ENCODE results near the gene FAU. TPM values are rescaled to one million over a fixed set of nuclear protein-coding genes. Genes with fewer than 3 reads are reported as not detected.
A peak's percentile ranks its signal among the peaks of the same experiment; 100 is the strongest.

The FAU gene
- total and polyA plus RNA-seq, 2 of the 13 experiments (the other 11 are each of a cell fraction or from before 2014, with no cell fraction given), result 374 to 869 TPM

DNA sequence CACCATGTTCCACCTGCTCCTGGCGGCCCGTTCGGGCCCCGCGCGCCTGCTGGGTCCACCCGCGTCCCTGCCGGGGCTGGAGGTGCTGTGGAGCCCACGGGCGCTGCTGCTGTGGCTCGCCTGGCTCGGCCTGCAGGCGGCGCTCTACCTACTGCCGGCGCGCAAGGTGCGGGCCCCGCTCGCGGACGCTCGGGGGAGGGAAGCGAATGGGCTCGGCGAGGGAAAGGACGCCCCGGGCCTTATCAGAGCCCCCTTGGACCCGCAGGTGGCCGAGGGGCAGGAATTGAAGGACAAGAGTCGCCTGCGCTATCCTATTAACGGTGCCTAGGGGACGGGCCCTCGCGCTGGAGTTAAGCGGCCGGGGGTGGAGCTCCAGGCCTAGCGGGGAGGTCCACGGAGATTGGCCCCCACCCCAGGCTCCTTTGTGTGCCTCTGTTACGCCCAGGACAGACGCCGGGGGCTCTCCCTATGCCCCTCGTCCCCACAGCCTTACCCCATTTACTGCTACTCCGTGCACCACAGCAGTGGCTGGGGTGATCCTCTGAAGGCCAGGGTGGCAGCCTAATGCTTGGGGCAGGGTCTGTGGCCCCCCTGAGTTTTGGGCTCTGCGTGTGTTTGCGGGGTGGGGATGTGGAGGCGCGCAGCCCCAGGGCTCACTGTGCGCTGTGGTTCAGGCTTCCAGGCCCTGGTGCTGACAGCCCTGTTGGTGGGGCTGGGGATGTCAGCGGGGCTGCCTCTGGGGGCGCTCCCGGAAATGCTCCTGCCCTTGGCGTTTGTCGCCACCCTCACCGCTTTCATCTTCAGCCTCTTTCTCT is 9.2 kb downstream of the FAU start (continued):
- TF ChIP-seq, protein P1, sequence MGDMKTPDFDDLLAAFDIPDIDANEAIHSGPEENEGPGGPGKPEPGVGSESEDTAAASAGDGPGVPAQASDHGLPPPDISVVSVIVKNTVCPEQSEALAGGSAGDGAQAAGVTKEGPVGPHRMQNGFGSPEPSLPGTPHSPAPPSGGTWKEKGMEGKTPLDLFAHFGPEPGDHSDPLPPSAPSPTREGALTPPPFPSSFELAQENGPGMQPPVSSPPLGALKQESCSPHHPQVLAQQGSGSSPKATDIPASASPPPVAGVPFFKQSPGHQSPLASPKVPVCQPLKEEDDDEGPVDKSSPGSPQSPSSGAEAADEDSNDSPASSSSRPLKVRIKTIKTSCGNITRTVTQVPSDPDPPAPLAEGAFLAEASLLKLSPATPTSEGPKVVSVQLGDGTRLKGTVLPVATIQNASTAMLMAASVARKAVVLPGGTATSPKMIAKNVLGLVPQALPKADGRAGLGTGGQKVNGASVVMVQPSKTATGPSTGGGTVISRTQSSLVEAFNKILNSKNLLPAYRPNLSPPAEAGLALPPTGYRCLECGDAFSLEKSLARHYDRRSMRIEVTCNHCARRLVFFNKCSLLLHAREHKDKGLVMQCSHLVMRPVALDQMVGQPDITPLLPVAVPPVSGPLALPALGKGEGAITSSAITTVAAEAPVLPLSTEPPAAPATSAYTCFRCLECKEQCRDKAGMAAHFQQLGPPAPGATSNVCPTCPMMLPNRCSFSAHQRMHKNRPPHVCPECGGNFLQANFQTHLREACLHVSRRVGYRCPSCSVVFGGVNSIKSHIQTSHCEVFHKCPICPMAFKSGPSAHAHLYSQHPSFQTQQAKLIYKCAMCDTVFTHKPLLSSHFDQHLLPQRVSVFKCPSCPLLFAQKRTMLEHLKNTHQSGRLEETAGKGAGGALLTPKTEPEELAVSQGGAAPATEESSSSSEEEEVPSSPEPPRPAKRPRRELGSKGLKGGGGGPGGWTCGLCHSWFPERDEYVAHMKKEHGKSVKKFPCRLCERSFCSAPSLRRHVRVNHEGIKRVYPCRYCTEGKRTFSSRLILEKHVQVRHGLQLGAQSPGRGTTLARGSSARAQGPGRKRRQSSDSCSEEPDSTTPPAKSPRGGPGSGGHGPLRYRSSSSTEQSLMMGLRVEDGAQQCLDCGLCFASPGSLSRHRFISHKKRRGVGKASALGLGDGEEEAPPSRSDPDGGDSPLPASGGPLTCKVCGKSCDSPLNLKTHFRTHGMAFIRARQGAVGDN (CRISPR knock-in tag; IDR thresholded peaks at IDR 0.05), result peak; percentile 70; the same call in 1 of the 2 replicates
- TF ChIP-seq PHB2 (IDR thresholded peaks at IDR 0.05; ENCODE audit: partially characterized antibody) (no peak), THRA (CRISPR knock-in tag; IDR thresholded peaks at IDR 0.05; ENCODE audit: borderline replicate concordance) (0 out of 2 replicates have a peak, but pooled peaks have one; percentile 39), ATRX (CRISPR knock-in tag; IDR thresholded peaks at IDR 0.05; ENCODE audit: borderline replicate concordance) (no peak), RXRA (CRISPR knock-in tag; IDR thresholded peaks at IDR 0.05) (no peak), ZNF17 (CRISPR knock-in tag; IDR thresholded peaks at IDR 0.05) (no peak), MLX (CRISPR knock-in tag; IDR thresholded peaks at IDR 0.05) (no peak), ISX (CRISPR knock-in tag; conservative IDR thresholded peaks at IDR 0.05) (0 out of 2 replicates have a peak, but pooled peaks have one; percentile 36), CAMTA2 (CRISPR knock-in tag; IDR thresholded peaks at IDR 0.05; ENCODE audit: borderline replicate concordance) (0 out of 2 replicates have a peak, but pooled peaks have one; percentile 21), HMG20A (CRISPR knock-in tag; IDR thresholded peaks at IDR 0.05; ENCODE audit: borderline replicate concordance) (no peak), MAFF (IDR thresholded peaks at IDR 0.05; ENCODE audit: low read depth, low read length) (no peak), ZHX1 (CRISPR knock-in tag; IDR thresholded peaks at IDR 0.05; ENCODE audit: low read depth) (no peak), CHD4 (IDR thresholded peaks at IDR 0.05; ENCODE audit: borderline replicate concordance, low read length) (no peak), TCF7L2 (IDR thresholded peaks at IDR 0.05; ENCODE audit: low read depth, low read length) (no peak), ATM (IDR thresholded peaks at IDR 0.05; ENCODE audit: borderline replicate concordance) (no peak), FOSL2 (CRISPR knock-in tag; IDR thresholded peaks at IDR 0.05) (no peak), CENPX (CRISPR knock-in tag; IDR thresholded peaks at IDR 0.05) (no peak), ZNF446 (CRISPR knock-in tag; IDR thresholded peaks at IDR 0.05) (no peak; the same call in 1 of the 2 replicates)
- TF ChIP-seq, protein P2, sequence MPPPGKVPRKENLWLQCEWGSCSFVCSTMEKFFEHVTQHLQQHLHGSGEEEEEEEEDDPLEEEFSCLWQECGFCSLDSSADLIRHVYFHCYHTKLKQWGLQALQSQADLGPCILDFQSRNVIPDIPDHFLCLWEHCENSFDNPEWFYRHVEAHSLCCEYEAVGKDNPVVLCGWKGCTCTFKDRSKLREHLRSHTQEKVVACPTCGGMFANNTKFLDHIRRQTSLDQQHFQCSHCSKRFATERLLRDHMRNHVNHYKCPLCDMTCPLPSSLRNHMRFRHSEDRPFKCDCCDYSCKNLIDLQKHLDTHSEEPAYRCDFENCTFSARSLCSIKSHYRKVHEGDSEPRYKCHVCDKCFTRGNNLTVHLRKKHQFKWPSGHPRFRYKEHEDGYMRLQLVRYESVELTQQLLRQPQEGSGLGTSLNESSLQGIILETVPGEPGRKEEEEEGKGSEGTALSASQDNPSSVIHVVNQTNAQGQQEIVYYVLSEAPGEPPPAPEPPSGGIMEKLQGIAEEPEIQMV (CRISPR knock-in tag; IDR thresholded peaks at IDR 0.05; ENCODE audit: low read depth), result peak; percentile 46; the same call in 1 of the 2 replicates

Data from HepG2 (cell line).